Immature natural killer cell (primary cell): ENCODE data around the gene TMEM171. TPM values are rescaled to one million over a fixed set of nuclear protein-coding genes. Genes with fewer than 3 reads are reported as not detected.

ENCODE experiments used
- DNase-seq, 3 donors: peaks; one replicate each; pipeline ENCODE4 v3.0.0; 2022; ENCODE audit warnings: mixed read lengths in 1 of 3
- H3K27ac Mint-ChIP-seq, 6 donors: one replicate each; pipeline ENCODE4 v1.8.0; 2020; ENCODE audit warnings: mixed read lengths in 6 of 6, mild to moderate bottlenecking in 5 of 6, inconsistent platforms in 4 of 6, moderate library complexity in 3 of 6
- H3K27me3 Mint-ChIP-seq, 3 donors: one replicate each; pipeline ENCODE4 v1.8.0; 2020 to 2021; ENCODE audit warnings: low read depth in 3 of 3, mild to moderate bottlenecking in 3 of 3, mixed read lengths in 3 of 3, moderate library complexity in 3 of 3, inconsistent platforms in 1 of 3
- H3K36me3 Mint-ChIP-seq, 3 donors: one replicate each; pipeline ENCODE4 v1.8.0; 2020; ENCODE audit warnings: mixed read lengths in 3 of 3, inconsistent platforms in 2 of 3, mild to moderate bottlenecking in 2 of 3
- H3K4me1 Mint-ChIP-seq, 2 donors: one replicate each; pipeline ENCODE4 v1.8.0; 2020; ENCODE audit warnings: inconsistent platforms in 2 of 2, mild to moderate bottlenecking in 2 of 2, mixed read lengths in 2 of 2, moderate library complexity in 1 of 2
- H3K4me3 Mint-ChIP-seq, 5 donors: one replicate each; pipeline ENCODE4 v1.8.0; 2020; ENCODE audit warnings: mild to moderate bottlenecking in 5 of 5, mixed read lengths in 5 of 5, inconsistent platforms in 3 of 5, moderate library complexity in 3 of 5
- H3K9me3 Mint-ChIP-seq, 6 donors: one replicate each; pipeline ENCODE4 v1.8.0; 2020; ENCODE audit warnings: mild to moderate bottlenecking in 6 of 6, mixed read lengths in 6 of 6, inconsistent platforms in 4 of 6, moderate library complexity in 3 of 6
- polyA plus RNA-seq, 3 donors: library from polyadenylated mRNA; unstranded; fragments of 300-500 nt; fragmentation: Illumina TruSeq; gene quantifications; one replicate each; pipeline ENCODE4 v1.2.3, GENCODE V29; 2021

Gene TMEM171
- polyA plus RNA-seq, 3 donors from 2014 or later, result 3.5 TPM; not detected in 1

DNA sequence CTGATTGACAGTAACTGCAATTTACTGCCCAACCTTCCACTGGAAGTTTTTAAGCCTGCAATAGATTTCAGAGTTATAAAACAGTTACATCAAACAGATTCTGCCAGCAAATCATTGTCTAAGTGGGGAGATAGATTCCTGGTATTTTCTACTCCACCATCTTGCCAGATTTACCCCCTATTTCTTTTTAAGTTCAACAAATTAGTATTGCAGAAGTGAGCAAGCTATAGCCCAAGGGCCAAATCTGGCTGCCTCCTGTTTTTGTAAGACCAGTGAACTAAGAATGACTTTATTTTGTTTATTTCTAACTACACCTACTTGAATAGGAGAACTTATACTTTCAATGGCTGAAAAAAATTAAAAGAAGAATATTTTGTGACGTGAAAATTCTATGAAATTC is 8.8 kb upstream of the TMEM171 start:
- Mint-ChIP-seq H3K27ac (no peak overlapping the region), H3K4me1 (no peaks in the 10 kb centered on the region), H3K36me3 (peaks cover 4 to 12% (median 5%) of the 10 kb centered on the region in 3 donors), H3K9me3 (peaks cover 0 to 8% (median 0%) of the 10 kb centered on the region in 6 donors), H3K4me3 (no peak overlapping the region), H3K27me3 (peaks cover 5 to 25% (median 8%) of the 10 kb centered on the region in 3 donors)
- no peak for DNase-seq

DNA sequence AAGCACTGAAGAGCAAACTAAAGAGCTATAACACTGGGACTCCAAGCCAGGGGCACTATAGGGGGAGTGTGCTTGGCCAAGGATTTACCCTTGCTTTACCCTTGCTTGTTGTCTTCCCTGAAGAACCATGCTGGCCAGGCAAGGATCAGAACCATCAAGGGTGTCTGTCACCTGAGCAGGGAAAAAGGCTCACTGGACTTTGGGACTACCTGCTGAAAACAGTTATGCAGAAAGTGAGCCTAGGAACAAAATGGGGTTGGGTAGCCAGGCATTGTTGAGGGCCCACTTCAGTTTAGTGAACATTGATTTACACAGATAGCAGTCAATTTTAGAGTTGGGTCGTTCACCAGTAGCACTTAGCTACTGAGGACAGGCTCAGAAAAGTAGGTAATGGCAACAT is 8.0 kb upstream of the TMEM171 start:
- Mint-ChIP-seq H3K27ac (no peak overlapping the region), H3K36me3 (peaks cover 4 to 12% (median 5%) of the 10 kb centered on the region in 3 donors), H3K9me3 (peaks cover 0 to 8% (median 0%) of the 10 kb centered on the region in 6 donors), H3K4me3 (no peak overlapping the region), H3K4me1 (no peaks in the 10 kb centered on the region), H3K27me3 (peaks cover 2 to 25% (median 8%) of the 10 kb centered on the region in 3 donors)
- no peak for DNase-seq

DNA sequence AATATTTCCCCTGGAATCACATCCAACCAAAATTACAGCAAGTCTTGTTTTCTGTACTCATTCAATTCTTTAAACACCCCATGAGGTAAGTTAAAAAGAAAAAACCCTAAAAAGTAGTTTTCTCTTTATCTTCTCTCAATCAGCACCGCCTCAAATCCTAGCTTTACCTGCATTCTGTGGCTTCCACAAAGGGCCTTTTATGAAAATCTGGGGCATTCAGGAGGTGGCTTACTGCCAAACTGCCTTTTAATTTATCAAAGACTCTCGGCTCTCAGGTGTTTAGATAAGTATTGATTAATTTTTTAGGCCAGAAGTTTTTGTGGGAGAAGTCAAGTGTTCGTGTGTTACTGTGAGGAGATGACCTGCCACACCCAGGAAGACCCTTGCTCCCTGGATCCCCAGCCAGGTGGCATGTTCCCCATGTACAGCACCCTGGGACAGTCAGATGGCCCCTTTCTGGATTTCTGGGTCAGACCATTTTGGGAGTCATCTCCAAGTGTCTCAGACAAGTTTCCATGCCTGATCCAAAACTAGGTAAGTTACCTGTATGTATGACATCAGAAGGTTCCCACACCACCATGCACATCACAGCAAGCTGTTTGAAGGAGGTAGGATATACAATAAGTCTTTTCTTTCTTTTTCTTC is 6.2 kb upstream of the TMEM171 start:
- Mint-ChIP-seq H3K9me3 (peaks cover 0 to 5% (median 0%) of the 10 kb centered on the region in 6 donors), H3K4me3 (no peak overlapping the region), H3K27me3 (peaks cover 4 to 33% (median 7%) of the 10 kb centered on the region in 3 donors), H3K27ac (no peak overlapping the region), H3K4me1 (peaks cover 0 to under 1% of the 10 kb centered on the region in 2 donors), H3K36me3 (peaks cover 0 to 5% (median 5%) of the 10 kb centered on the region in 3 donors)
- no peak for DNase-seq

DNA sequence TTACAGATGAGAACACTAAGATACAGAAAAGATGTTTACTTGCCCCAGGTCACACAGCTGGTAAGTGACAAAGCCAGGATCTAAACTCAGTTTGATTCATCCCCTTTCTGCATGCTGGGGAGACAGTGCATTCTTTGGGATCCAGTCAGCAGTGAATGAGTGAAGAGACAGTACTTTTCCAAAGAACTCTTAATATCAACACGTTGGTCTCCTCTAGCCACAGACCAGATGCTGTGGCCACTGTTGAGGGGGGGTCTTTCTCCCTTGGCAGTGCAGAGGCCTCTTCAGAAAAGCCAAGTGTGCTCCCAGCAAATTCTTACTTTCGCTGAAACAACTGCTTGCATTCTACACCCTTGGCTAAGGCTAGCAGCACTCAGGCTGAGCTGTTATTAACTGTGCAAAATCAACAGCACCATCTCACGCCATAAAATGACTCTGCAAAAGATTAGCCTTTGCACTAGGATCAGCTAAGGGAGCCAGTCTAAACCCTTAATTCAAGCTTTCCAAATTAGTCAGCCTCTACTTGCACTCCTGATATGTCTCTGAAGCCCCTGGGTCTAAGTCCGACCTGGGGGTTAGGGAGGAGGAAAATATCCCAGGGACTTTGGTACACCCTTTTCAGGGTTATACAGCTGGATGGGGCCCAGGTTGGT is 4.8 kb upstream of the TMEM171 start:
- peaks cover 6 to 34% (median 7%) of the 10 kb centered on the region in 3 donors for H3K27me3 Mint-ChIP-seq
- H3K9me3 Mint-ChIP-seq, result no peaks in the 10 kb centered on the region
- no peak for DNase-seq
- peaks cover 6% of the 10 kb centered on the region in 2 donors for H3K4me1 Mint-ChIP-seq
- no peak overlapping the region for H3K4me3 Mint-ChIP-seq
- H3K36me3 Mint-ChIP-seq, result peaks cover 0 to 5% (median 5%) of the 10 kb centered on the region in 3 donors
- H3K27ac Mint-ChIP-seq, result no peak overlapping the region

DNA sequence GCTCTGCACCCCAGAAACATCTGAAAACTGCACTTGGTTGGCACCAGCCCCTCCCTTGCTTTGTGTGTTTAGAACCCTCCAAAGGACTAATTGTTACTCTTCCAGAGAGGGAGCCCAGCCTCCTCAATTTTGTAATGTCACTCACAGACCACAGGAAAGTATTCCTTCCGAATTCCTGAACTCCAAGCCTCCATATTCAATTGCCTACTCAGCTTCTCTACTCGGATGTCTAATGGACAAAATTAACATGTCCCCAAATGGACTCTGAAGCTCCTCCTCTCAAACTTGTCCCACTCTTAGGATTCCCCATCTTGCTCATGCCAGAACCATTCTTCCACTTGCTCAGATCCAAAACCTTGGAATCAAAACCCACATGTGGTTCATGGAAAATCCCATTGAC is 3.9 kb upstream of the TMEM171 start:
- no peak for DNase-seq
- H3K4me3 Mint-ChIP-seq, result no peak overlapping the region
- no peak overlapping the region for H3K27ac Mint-ChIP-seq
- no peaks in the 10 kb centered on the region for H3K9me3 Mint-ChIP-seq
- H3K36me3 Mint-ChIP-seq, result peaks cover 0 to 5% (median 5%) of the 10 kb centered on the region in 3 donors
- H3K27me3 Mint-ChIP-seq, result peaks cover 10 to 43% (median 12%) of the 10 kb centered on the region in 3 donors
- H3K4me1 Mint-ChIP-seq, result peaks cover 12 to 15% of the 10 kb centered on the region in 2 donors

DNA sequence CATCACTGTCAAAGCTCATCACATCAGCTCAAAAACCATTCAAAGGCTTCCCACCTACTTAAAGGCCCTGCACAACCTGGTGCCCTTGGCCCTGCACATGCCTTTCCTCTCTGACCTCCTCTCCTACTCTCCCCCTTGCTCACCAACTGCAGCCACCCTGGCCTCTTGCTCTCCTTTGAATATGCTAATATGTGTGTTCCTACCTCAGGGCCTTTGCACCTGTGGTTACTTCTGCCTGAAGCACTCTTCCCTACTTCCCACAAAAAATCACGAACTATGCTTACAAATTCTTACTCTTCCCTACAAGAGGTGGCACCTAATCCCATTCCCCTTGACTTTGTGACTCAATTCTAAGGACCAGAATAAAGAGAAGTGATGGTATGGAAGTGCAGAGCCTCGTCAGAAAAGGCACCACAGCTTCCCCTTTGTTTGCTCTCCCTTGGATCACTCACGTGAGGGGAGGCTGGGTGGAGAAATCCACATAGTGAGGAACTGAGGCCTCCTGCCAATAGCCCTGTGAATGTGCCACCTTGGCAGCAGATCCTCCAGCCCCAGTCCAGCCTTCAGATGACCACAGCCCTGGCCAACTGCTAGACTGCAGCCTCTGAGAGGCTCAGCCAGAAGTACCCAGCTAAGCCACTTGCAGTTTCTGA is 3.2 kb upstream of the TMEM171 start:
- Mint-ChIP-seq H3K4me3 (no peak overlapping the region), H3K9me3 (no peaks in the 10 kb centered on the region), H3K4me1 (peaks cover 15 to 19% of the 10 kb centered on the region in 2 donors), H3K27me3 (peaks cover 10 to 40% (median 16%) of the 10 kb centered on the region in 3 donors), H3K27ac (no peak overlapping the region), H3K36me3 (peaks cover 0 to 5% (median 5%) of the 10 kb centered on the region in 3 donors)
- no peak for DNase-seq

DNA sequence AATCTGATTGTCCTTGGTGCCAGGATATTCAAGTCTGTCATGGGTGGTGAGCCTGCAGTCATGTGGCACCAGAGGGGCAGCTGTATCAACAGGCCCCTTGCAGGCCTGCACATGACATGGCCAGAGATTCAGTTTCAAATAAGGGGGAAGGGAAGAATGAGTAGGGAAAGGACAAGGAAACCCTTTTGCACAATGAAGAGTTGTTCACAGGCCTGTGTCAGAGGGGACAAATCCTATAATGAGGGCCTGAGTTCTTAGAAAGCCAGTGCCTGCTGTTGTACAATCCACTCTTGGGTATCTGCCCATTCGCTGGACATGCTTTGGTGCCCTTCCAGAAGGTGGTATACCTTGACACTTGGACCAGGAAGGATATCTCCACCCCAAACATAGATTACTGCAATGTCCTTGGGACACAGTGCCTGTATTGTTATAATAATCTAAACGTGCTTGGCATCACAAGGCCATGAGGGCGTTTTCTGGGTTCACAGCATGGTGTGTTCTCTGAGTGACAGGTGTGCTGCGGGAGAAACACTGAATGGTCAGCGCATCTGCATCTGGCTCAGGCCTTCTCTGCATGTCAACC is 1.9 kb upstream of the TMEM171 start:
- H3K4me3 Mint-ChIP-seq, result peak overlapping the region in 2 of 5 donors; percentile 28 to 51
- H3K27me3 Mint-ChIP-seq, result peaks cover 12 to 31% (median 12%) of the 10 kb centered on the region in 3 donors
- H3K9me3 Mint-ChIP-seq, result no peaks in the 10 kb centered on the region

DNA sequence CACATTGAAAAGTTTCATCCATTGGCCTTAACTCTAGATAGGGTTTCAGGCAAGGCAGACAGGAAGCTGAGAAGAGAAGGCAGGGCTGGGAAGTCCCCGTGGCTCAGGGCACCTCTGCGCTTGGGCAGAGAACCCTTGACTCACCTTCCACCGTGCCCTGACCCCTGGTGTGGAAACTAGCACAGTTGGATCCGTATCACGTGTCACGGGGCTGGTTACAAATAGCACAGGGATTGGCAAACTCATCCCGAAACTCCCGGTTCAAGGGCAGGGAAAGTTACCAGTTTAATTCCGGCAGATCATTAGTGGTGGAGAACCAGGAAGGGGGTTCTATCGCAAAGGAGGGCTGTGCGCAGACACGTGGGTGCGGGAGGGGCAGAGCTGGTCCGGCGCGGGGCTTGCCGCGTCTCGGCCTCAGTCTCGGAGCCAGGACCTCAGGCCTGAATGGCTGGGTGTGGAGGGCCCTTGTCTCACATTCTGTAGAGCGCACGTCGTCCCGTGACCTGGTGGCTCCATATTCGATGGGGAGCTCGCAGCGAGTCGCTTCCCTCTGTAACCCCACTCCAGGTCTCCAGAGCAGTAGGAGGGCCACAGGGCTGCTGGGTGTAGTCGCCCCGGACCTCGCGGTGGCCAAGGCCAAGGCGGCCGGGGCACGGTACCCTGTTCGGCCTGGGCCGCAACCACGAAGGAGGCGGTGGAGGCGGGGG is 771 bp upstream of the TMEM171 start:
- H3K36me3 Mint-ChIP-seq, result no peaks in the 10 kb centered on the region
- no peak for DNase-seq
- H3K4me3 Mint-ChIP-seq, result peak overlapping the region; percentile 60 to 75 (median 74)
- H3K27ac Mint-ChIP-seq, result no peak overlapping the region
- peaks cover 36 to 39% of the 10 kb centered on the region in 2 donors for H3K4me1 Mint-ChIP-seq
- no peaks in the 10 kb centered on the region for H3K9me3 Mint-ChIP-seq
- H3K27me3 Mint-ChIP-seq, result peaks cover 12 to 26% (median 12%) of the 10 kb centered on the region in 3 donors

More for the DNA sequence above, 1.9 kb upstream of the TMEM171 start:
- DNase-seq, result no peak
- Mint-ChIP-seq H3K27ac (no peak overlapping the region), H3K4me1 (peaks cover 25 to 28% of the 10 kb centered on the region in 2 donors), H3K36me3 (no peaks in the 10 kb centered on the region)

DNA sequence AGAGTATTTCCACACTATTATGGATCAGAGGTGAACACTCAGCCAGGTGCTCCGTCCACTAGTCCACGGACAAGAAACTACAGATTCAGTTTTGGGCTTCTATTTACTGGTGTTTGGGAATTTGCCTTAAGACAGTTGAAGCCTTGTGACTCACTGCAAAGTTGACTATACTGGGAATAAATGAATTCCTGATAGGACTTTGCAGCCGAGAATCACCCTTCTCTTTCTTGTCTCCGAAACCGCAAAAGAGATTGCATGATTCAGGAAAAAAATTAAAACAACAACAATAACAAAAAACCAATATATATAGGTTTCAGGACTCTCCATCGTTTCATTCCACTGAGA is 716 bp downstream of the TMEM171 start:
- Mint-ChIP-seq H3K27me3 (peaks cover 10 to 25% (median 13%) of the 10 kb centered on the region in 3 donors), H3K27ac (no peak overlapping the region), H3K9me3 (no peaks in the 10 kb centered on the region), H3K4me1 (peaks cover 46 to 53% of the 10 kb centered on the region in 2 donors), H3K36me3 (no peaks in the 10 kb centered on the region), H3K4me3 (peak overlapping the region; percentile 68 to 82 (median 70))
- DNase-seq, result no peak

DNA sequence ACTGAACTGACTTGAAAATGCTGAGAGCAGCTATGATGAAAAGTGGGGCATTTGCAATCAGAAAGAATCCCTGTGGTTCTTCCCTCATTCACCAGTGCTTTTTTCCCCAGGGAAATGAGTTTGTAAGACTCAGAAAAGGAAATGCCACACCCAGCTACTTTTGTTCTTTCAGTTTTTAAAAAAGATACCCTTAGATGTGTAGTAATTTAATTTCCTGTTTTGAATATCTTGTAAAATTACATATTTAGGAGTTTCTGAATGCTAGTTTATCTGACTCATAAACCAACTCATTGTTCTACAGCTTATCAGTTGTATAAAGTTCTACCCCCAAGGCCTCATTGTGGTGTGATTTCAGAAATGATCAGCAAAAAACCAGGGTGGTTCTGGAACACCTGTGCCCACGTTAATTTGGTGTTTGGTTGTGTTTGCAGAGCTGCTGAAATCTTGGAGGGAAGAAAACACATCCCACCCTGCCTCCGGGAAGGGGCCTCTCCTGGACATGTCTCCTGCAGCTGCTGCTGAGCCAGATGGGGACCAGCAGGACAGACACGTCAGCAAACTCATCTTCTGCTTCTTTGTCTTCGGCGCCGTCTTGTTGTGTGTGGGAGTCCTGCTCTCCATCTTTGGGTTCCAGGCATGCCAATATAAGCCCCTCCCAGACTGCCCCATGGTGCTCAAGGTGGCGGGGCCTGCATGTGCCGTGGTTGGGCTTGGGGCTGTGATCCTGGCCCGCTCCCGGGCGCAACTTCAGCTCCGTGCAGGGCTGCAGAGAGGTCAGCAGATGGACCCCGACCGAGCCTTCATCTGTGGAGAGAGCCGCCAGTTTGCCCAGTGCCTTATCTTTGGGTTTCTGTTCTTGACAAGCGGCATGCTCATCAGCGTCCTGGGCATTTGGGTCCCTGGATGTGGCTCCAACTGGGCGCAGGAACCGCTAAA is 2.8 kb downstream of the TMEM171 start:
- H3K36me3 Mint-ChIP-seq, result no peaks in the 10 kb centered on the region
- H3K4me3 Mint-ChIP-seq, result peak overlapping the region in 4 of 5 donors; percentile 29 to 43 (median 36)
- peaks cover 10 to 22% (median 13%) of the 10 kb centered on the region in 3 donors for H3K27me3 Mint-ChIP-seq
- peak overlapping the region in 1 of 6 donors; percentile 49 for H3K27ac Mint-ChIP-seq
- no peak for DNase-seq
- H3K4me1 Mint-ChIP-seq, result peaks cover 48 to 53% of the 10 kb centered on the region in 2 donors
- no peaks in the 10 kb centered on the region for H3K9me3 Mint-ChIP-seq

DNA sequence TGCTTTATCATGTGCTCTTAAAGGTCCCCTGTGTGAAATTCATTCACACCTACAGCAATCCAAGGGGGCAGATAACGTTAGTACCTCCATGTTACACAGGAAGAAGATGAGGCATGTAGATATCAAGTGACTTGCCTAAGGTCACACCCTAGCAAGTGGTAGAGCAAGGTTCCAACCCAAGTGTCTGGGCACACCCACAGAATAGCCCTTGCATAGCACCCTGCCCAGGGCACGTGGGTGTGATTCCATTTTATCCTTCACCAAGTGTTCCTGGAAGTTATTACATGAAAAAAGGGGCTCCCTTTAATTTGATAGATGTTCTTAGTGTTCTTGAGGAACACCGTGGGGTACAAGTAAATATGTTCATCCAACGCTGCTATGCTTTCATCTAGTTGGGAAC is 4.9 kb downstream of the TMEM171 start:
- DNase-seq, result no peak
- no peak overlapping the region for H3K27ac Mint-ChIP-seq
- peaks cover 42 to 48% of the 10 kb centered on the region in 2 donors for H3K4me1 Mint-ChIP-seq
- H3K36me3 Mint-ChIP-seq, result no peaks in the 10 kb centered on the region
- peaks cover 10 to 14% (median 12%) of the 10 kb centered on the region in 3 donors for H3K27me3 Mint-ChIP-seq
- H3K4me3 Mint-ChIP-seq, result no peak overlapping the region
- no peaks in the 10 kb centered on the region for H3K9me3 Mint-ChIP-seq

DNA sequence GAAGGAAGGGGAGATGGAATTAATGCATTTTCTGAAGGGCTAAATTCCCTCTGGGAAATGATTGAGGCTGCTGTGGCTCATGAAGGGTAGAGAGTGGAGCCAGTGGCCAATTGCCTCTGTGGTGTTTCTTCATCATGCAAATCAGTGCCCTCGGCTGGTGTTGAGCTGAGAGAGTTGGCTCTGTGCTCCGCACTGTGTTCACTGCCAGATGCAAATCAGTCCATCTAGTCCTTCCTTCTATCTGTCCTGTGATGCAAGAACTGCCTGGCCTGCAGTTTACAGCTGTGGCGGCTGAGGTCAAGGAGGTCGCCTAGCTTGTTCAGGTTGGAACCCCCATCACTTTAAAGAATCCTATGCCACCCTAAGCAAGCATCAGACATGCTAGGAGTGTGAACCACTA is 6.0 kb downstream of the TMEM171 start:
- peaks cover 37 to 39% of the 10 kb centered on the region in 2 donors for H3K4me1 Mint-ChIP-seq
- H3K27ac Mint-ChIP-seq, result no peak overlapping the region
- H3K9me3 Mint-ChIP-seq, result no peaks in the 10 kb centered on the region
- no peak for DNase-seq
- no peak overlapping the region for H3K4me3 Mint-ChIP-seq
- H3K36me3 Mint-ChIP-seq, result no peaks in the 10 kb centered on the region
- peaks cover 3 to 12% (median 9%) of the 10 kb centered on the region in 3 donors for H3K27me3 Mint-ChIP-seq
